Panc1 (cell line): ENCODE data around the gene HOXC9.

Source experiments
- CTCF ChIP-seq: fragments of 450-650 bp; IDR thresholded peaks from 2 replicates; pipeline ENCODE4 v1.5.1; 2017; ENCODE audit warnings: mild to moderate bottlenecking
- REST ChIP-seq, 2 experiments: IDR thresholded peaks; 2 replicates each; pipeline ENCODE4 v1.6.1; 2011 to 2012; ENCODE audit warnings: low read depth in 2 of 2, control low read depth in 1 of 2, low read length in 1 of 2, mild to moderate bottlenecking in 1 of 2, moderate library complexity in 1 of 2; ENCODE audit not compliant: insufficient read depth in 1 of 2

GRCh38 chr12:53956914-53957536 lies 42.9 kb upstream of the HOXC9 start:
- TF ChIP-seq CTCF (no peak), REST (IDR thresholded peaks at IDR 0.05; ENCODE audit: insufficient read depth in 1 of 2, low read depth in 2 of 2, low read length in 1 of 2) (no peak)
